GM06990 (cell line): ENCODE results near the gene JPT1.

Experiments
- DNase-seq: peaks from one replicate; pipeline ENCODE4 v3.0.0-alpha.2; 2011; ENCODE audit not compliant: insufficient read length; ENCODE audit errors: extremely low read depth
- H3K27me3 ChIP-seq: replicated peaks from 2 replicates; pipeline ENCODE4 v1.6.0; 2011; ENCODE audit warnings: low read length; ENCODE audit not compliant: control insufficient read depth, insufficient read depth
- H3K36me3 ChIP-seq: 2 replicates; pipeline ENCODE4 v1.5.1; 2011; ENCODE audit warnings: low read length; ENCODE audit not compliant: control insufficient read depth, insufficient read depth
- H3K4me3 ChIP-seq: replicated peaks from 2 replicates; pipeline ENCODE4 v1.5.1; 2011; ENCODE audit warnings: low read depth, mild to moderate bottlenecking, control low read depth, low read length
- CTCF ChIP-seq: IDR thresholded peaks from 2 replicates; pipeline ENCODE4 v1.5.1; 2011; ENCODE audit warnings: low read length, control low read depth, mild to moderate bottlenecking, inconsistent platforms; ENCODE audit not compliant: insufficient read depth, poor library complexity, severe bottlenecking

Gene JPT1

GRCh38 chr17:75183999-75184884 is 29.9 kb upstream of the JPT1 start:
- H3K36me3 ChIP-seq = peaks cover 2% of the 10 kb centered on the region
- TF ChIP-seq CTCF = no peak
- no peak for DNase-seq
- H3K4me3 ChIP-seq = no peak overlapping the region
- no peaks in the 10 kb centered on the region for H3K27me3 ChIP-seq

GRCh38 chr17:75182569-75183436 is 28.5 kb upstream of the JPT1 start, which contains the start of gene SUMO2:
Gene SUMO2 (minus strand): TSS chr17:75182959. CDS start chr17:75182834, 125 bp downstream.
- Histone ChIP-seq H3K36me3 (peaks cover 7% of the 10 kb centered on the region), H3K27me3 (no peaks in the 10 kb centered on the region), H3K4me3 (peak within 1 kb of the TSS; percentile 92)
- TF ChIP-seq CTCF = peak; percentile 7
- DNase-seq = peak; percentile 99

- Histone ChIP-seq H3K4me3 (peak overlapping the region; percentile 92), H3K27me3 (no peaks in the 10 kb centered on the region), H3K36me3 (peaks cover 7% of the 10 kb centered on the region)
- TF ChIP-seq CTCF = no peak
- no peak for DNase-seq
Observed at GRCh38 chr17:75182319-75182568, 27.9 kb upstream of the JPT1 start.

- no peak for TF ChIP-seq CTCF
- peak overlapping the region; percentile 92 for H3K4me3 ChIP-seq
- peaks cover 7% of the 10 kb centered on the region for H3K36me3 ChIP-seq
- no peaks in the 10 kb centered on the region for H3K27me3 ChIP-seq
- peak; percentile 26 for DNase-seq
Observed at GRCh38 chr17:75181608-75182318, 27.5 kb upstream of the JPT1 start.

GRCh38 chr17:75181110-75181509 is 26.8 kb upstream of the JPT1 start:
- H3K36me3 ChIP-seq = peaks cover 9% of the 10 kb centered on the region
- H3K4me3 ChIP-seq = peak overlapping the region; percentile 92
- no peak for TF ChIP-seq CTCF
- H3K27me3 ChIP-seq = no peaks in the 10 kb centered on the region
- DNase-seq = no peak
